Astrocyte of the cerebellum (primary cell): ENCODE measurements around the gene SERPINB11.

Experiments
- DNase-seq: peaks from one replicate; pipeline ENCODE4 v3.0.0-alpha.2; 2011; ENCODE audit warnings: low read depth
- H3K4me3 ChIP-seq: 2 replicates; pipeline ENCODE4 v1.5.1; 2011; ENCODE audit warnings: mild to moderate bottlenecking, low read depth, low read length, moderate library complexity
- in situ Hi-C: cut with HindIII; loops from 2 replicates; pipeline ENCODE4 v1.10.0; 2017; ENCODE audit warnings: low sequenced_read_pairs
- TF ChIP-seq, protein P1 (sequence below): IDR thresholded peaks from 2 replicates; pipeline ENCODE4 v1.5.1; 2012; ENCODE audit warnings: low read length, low read depth, moderate library complexity, mild to moderate bottlenecking; ENCODE audit errors: missing control alignments

The SERPINB11 gene

DNA sequence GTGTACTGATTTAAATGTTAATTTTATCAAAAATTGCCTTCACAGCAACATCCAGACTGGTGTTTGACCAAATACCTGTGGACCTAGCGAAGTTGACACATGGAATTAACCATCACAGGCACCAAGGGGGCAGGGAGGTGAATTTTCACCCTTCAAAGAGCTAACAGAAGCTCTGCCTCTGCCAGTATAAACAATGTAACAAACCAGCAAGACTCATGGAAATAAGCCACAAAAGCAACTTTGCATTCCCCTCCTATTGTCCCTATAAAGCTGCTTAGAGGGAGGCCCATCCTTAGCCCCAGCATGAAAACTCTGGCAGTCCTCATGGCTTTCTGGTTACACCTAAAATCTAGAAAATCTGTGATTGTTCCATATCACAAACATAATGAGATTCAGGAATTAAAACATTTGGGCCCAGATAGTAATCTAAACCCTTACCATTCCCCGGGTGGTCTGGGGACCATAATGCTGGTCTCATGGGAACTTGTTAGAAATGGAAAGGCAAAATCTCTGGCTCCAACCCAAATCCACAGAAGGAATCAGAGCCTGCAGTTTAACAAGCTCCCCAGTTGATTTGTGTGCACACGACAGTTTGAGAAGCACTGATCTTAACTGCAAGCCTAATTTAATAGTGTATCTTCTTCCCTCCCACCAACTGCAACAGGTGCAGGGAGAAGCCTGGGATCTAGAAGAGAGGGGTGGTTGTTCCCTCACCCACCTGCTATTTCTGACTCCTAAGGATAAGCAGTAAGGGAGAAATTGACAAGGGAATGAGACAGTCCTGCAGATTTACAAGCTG, 23.1 kb downstream of the SERPINB11 start:
- H3K4me3 ChIP-seq = no peak overlapping the region
- TF ChIP-seq, protein P1, sequence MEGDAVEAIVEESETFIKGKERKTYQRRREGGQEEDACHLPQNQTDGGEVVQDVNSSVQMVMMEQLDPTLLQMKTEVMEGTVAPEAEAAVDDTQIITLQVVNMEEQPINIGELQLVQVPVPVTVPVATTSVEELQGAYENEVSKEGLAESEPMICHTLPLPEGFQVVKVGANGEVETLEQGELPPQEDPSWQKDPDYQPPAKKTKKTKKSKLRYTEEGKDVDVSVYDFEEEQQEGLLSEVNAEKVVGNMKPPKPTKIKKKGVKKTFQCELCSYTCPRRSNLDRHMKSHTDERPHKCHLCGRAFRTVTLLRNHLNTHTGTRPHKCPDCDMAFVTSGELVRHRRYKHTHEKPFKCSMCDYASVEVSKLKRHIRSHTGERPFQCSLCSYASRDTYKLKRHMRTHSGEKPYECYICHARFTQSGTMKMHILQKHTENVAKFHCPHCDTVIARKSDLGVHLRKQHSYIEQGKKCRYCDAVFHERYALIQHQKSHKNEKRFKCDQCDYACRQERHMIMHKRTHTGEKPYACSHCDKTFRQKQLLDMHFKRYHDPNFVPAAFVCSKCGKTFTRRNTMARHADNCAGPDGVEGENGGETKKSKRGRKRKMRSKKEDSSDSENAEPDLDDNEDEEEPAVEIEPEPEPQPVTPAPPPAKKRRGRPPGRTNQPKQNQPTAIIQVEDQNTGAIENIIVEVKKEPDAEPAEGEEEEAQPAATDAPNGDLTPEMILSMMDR = no peak
- DNase-seq = peak; percentile 31
- in situ Hi-C loops = no loop called here

DNA sequence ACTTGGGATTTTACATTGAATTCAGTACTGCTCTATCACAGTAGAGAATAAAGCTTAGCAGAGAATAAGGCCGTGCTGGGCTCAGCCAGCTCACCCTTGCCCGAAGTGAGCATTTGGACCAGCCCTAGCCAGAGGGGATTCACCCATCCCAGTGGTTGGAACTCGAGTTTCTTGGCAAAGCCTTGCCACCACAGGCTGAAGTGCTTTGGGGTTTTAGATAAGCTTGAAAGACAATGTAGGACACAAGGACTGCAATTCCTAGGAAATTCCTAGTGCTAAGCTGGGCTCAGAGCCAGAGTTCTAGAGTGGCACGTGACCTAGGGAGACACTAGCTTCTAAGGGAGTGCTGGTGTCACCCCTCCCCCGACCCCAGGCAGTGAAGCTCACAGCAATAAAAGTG, 28.0 kb downstream of the SERPINB11 start:
- DNase-seq = no peak
- TF ChIP-seq, protein P1 = no peak
- H3K4me3 ChIP-seq = no peak overlapping the region
- in situ Hi-C loops = no loop called here

DNA sequence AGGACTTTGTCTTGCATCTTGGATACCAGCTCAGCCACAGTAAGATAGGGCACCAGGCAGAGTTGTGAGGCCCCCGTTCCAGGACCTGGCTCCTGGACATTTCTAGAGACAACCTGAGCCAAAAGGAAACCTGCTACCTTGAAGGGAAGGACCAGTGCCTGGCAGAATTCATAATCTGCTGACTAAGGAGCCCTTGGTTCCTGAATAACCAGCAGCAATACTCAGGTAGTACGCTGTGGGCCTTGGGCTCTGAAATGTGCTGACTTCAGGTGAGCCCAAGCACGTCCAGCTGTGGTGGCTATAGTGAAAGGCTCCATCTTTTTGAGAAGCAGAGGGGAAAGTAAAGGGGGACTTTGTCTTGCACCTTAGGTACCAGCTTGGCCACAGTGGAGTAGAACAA, 28.5 kb downstream of the SERPINB11 start:
- in situ Hi-C loops = no loop called here
- no peak overlapping the region for H3K4me3 ChIP-seq
- TF ChIP-seq, protein P1 = no peak
- DNase-seq = no peak

DNA sequence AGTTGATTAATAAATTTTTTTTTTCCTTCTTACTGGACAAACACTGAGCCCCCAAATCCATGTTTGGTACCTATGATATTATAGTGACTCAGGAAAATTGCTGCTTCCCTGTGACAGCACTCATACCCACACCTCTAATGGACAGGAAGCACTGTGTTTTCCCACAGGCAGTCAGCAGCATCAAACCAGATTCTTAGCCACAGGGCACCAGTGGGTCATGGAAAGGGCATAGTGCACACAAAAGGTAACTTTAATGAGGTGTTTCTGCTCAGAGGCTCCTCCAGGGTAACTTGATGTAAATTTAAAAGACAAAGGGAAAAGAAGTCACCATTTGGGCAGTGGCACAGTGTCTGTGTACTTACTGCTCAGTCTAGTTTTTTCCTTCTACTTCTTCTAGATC, 34.1 kb downstream of the SERPINB11 start:
- TF ChIP-seq, protein P1 = no peak
- in situ Hi-C loops = no loop called here
- no peak for DNase-seq
- H3K4me3 ChIP-seq = no peak overlapping the region

DNA sequence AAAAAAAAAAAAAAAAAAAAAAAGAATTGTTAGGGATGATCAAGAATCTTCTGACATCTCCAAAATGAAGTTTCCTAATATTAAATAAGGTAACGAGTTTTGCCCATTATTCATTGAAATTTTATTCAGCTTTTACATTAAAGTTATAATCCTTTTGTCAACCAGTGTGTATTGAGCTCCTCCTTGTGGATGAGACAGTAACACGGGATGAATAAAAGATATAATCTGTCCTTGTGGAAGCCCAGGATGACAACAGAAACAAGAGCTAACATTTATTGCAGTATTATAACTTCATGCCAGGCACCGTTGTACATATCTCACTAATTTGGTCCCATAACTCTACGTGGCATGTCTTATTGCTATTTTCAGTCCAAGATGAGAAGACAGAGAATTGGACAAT, 39.0 kb downstream of the SERPINB11 start:
- no peak for DNase-seq

DNA sequence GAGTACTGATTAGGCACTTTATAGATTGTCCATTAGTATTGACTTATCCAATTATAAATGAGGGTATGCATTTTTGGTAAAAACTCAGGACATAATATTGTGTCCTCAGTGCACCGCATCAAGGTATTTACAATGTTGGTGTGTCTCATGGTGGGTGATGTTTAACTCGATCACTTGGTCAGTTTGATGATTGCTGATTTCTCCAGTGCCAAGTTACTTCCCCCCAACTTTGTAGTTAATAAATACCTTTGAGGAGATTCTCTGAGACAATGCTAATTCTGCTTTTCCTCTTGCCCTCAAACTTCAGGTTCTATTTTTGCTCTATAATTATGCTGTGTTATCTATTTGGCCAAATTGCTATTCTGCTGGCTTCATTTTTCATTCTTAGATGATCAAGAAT, 44.2 kb downstream of the SERPINB11 start:
- H3K4me3 ChIP-seq = no peak overlapping the region
- no peak for DNase-seq
- in situ Hi-C loops = no loop called here
- TF ChIP-seq, protein P1 = no peak

More for the DNA sequence above, 39.0 kb downstream of the SERPINB11 start:
- in situ Hi-C loops = no loop called here
- TF ChIP-seq, protein P1 = peak; percentile 17
- no peak overlapping the region for H3K4me3 ChIP-seq
